Left renal cortex interstitium (tissue), 4 donors: ENCODE measurements around the gene DROSHA. TPM values are rescaled to one million over a fixed set of nuclear protein-coding genes. Genes with fewer than 3 reads are reported as not detected.
"Not testable (repeated sequence)": the region's sequence is repeated elsewhere in the genome, so short reads cannot be mapped to it uniquely, and the experiment has no call there.

ENCODE experiments used
- DNase-seq, 4 donors: peaks; one replicate each; pipeline ENCODE4 v3.0.0-alpha.2; 2013; ENCODE audit warnings: low read depth in 4 of 4, low spot score in 2 of 4, missing footprints in 1 of 4
- polyA plus RNA-seq, 4 donors: library from polyadenylated mRNA; unstranded; fragments of 120-200 nt; gene quantifications; one replicate each; pipeline ENCODE4 v1.2.1, GENCODE V29; 2013; ENCODE audit not compliant: insufficient read length in 4 of 4

Gene DROSHA
- 100 to 1,000 TPM in 1 of 4 donors, 10 to 100 TPM in 3; 76.2 to 107 (median 89.2) TPM for polyA plus RNA-seq

GRCh38 chr5:31531888-31532547 is at the start of gene DROSHA, which contains the start of gene C5orf22:
Gene DROSHA, minus strand, starts transcription at chr5:31532093. Its CDS starts 3,034 bp downstream, at chr5:31529059.
Gene C5orf22, plus strand, starts transcription at chr5:31532301. Its CDS starts 92 bp downstream, at chr5:31532393.
- DNase-seq, result peak; percentile 82 to 96 (median 88)

GRCh38 chr5:31579558-31579957 is 47.7 kb upstream of the DROSHA start:
- no peak for DNase-seq

GRCh38 chr5:31577438-31577837 is 45.5 kb upstream of the DROSHA start:
- DNase-seq, result no peak

- no peak for DNase-seq
These were observed 42.9 kb upstream of the DROSHA start for GRCh38 chr5:31574772-31575171.

- DNase-seq, result no peak
These were observed 41.7 kb upstream of the DROSHA start for GRCh38 chr5:31573494-31574142.

GRCh38 chr5:31569068-31569467 is 37.2 kb upstream of the DROSHA start:
- no peak for DNase-seq

GRCh38 chr5:31568302-31568835 is 36.5 kb upstream of the DROSHA start:
- DNase-seq, result no peak

GRCh38 chr5:31566362-31566761 is 34.5 kb upstream of the DROSHA start:
- not testable (repeated sequence) for DNase-seq

- DNase-seq, result no peak
These were observed 31.3 kb upstream of the DROSHA start for GRCh38 chr5:31563216-31563615.

GRCh38 chr5:31561946-31562345 is 30.1 kb upstream of the DROSHA start:
- DNase-seq, result no peak

GRCh38 chr5:31559942-31560341 is 28.0 kb upstream of the DROSHA start:
- DNase-seq, result no peak

- DNase-seq, result no peak
These were observed 24.6 kb upstream of the DROSHA start for GRCh38 chr5:31556461-31556860.

GRCh38 chr5:31554552-31554951 is 22.7 kb upstream of the DROSHA start:
- no peak for DNase-seq

- no peak for DNase-seq
These were observed 22.0 kb upstream of the DROSHA start for GRCh38 chr5:31553863-31554262.

- no peak for DNase-seq
These were observed 20.0 kb upstream of the DROSHA start for GRCh38 chr5:31551878-31552277.

GRCh38 chr5:31549114-31549513 is 17.2 kb upstream of the DROSHA start:
- not testable (repeated sequence) for DNase-seq

- DNase-seq, result no peak
These were observed 6.0 kb upstream of the DROSHA start for GRCh38 chr5:31537851-31538250.

GRCh38 chr5:31537349-31537748 is 5.5 kb upstream of the DROSHA start:
- DNase-seq, result no peak

- DNase-seq, result no peak
These were observed 5.0 kb upstream of the DROSHA start for GRCh38 chr5:31536873-31537272.

- DNase-seq, result no peak
These were observed 2.7 kb upstream of the DROSHA start for GRCh38 chr5:31534527-31535046.

- peak in 1 of 4 donors; percentile 0 for DNase-seq
These were observed 378 bp downstream of the DROSHA start for GRCh38 chr5:31531543-31531887.
